WTC11 (cell line): ENCODE measurements around the gene OLFML2B. TPM values are rescaled to one million over a fixed set of nuclear protein-coding genes. Genes with fewer than 3 reads are reported as not detected.

Experiments
- ATAC-seq: fragments of 200-7000 bp; cut with Tn5 transposase; 2 replicates; pipeline ENCODE4 v1.10.0; 2021; ENCODE audit warnings: mild to moderate bottlenecking, moderate library complexity
- CTCF ChIA-PET: fragments of 300-600 bp; sonication (Branson Sonifier 250); formaldehyde crosslinking; loops from one replicate; lab custom pipeline; 2021; ENCODE audit warnings: antibody characterized with exemption; lab: Charles Lee
- POLR2A ChIA-PET: fragments of 350-600 bp; sonication (Branson Sonifier 250); formaldehyde crosslinking; loops from one replicate; lab custom pipeline; 2021; ENCODE audit warnings: antibody characterized with exemption; lab: Charles Lee
- DNase-seq: peaks from one replicate; pipeline ENCODE4 v3.0.0; 2021; ENCODE audit warnings: low spot score
- H3K27ac Mint-ChIP-seq: 2 replicates; pipeline ENCODE4 v1.8.0; 2021; ENCODE audit warnings: mixed read lengths
- H3K27me3 Mint-ChIP-seq: 2 replicates; pipeline ENCODE4 v1.8.0; 2021; ENCODE audit warnings: low read depth, mild to moderate bottlenecking, moderate library complexity, mixed read lengths
- H3K36me3 Mint-ChIP-seq: 2 replicates; pipeline ENCODE4 v1.8.0; 2021; ENCODE audit warnings: mixed read lengths
- H3K4me1 Mint-ChIP-seq: 2 replicates; pipeline ENCODE4 v1.8.0; 2022; ENCODE audit warnings: mixed read lengths
- H3K4me3 Mint-ChIP-seq: 2 replicates; pipeline ENCODE4 v1.8.0; 2021; ENCODE audit warnings: mild to moderate bottlenecking, moderate library complexity, mixed read lengths
- H3K9me3 Mint-ChIP-seq: 2 replicates; pipeline ENCODE4 v1.8.0; 2021; ENCODE audit warnings: mixed read lengths
- ARID4B ChIP-seq: sonication (generic); formaldehyde crosslinking; IDR thresholded peaks from 2 replicates; pipeline ENCODE4 v1.8.0; 2023; ENCODE audit warnings: missing genetic modification reagents, mild to moderate bottlenecking, borderline replicate concordance
- ATF1 ChIP-seq: sonication (generic); formaldehyde crosslinking; IDR thresholded peaks from 2 replicates; pipeline ENCODE4 v1.8.1; 2023; ENCODE audit warnings: mild to moderate bottlenecking, moderate library complexity, missing genetic modification reagents
- EMX1 ChIP-seq: fragments of 250-450 bp; sonication (Bioruptor Pico); IDR thresholded peaks from 2 replicates; pipeline ENCODE4 v1.8.0; 2021; ENCODE audit warnings: mild to moderate bottlenecking
- FOXJ3 ChIP-seq: sonication (generic); formaldehyde crosslinking; IDR thresholded peaks from 2 replicates; pipeline ENCODE4 v1.9.0; 2021; ENCODE audit warnings: missing genetic modification reagents, mild to moderate bottlenecking, borderline replicate concordance
- GRHL2 ChIP-seq: fragments of 250-450 bp; sonication (Bioruptor Pico); IDR thresholded peaks from 2 replicates; pipeline ENCODE4 v1.8.0; 2022; ENCODE audit warnings: mild to moderate bottlenecking, moderate library complexity; ENCODE audit not compliant: insufficient replicate concordance, severe bottlenecking
- MLX ChIP-seq: sonication (generic); formaldehyde crosslinking; IDR thresholded peaks from 2 replicates; pipeline ENCODE4 v1.8.1; 2023; ENCODE audit warnings: mild to moderate bottlenecking, missing genetic modification reagents, moderate library complexity
- MYBL2 ChIP-seq: sonication (generic); formaldehyde crosslinking; IDR thresholded peaks from 2 replicates; pipeline ENCODE4 v1.8.1; 2023; ENCODE audit warnings: mild to moderate bottlenecking, moderate library complexity, missing genetic modification reagents
- NR2C2 ChIP-seq: sonication (generic); formaldehyde crosslinking; IDR thresholded peaks from 2 replicates; pipeline ENCODE4 v1.8.0; 2022; ENCODE audit warnings: mild to moderate bottlenecking, missing genetic modification reagents
- PRDM15 ChIP-seq: sonication (generic); formaldehyde crosslinking; IDR thresholded peaks from 2 replicates; pipeline ENCODE4 v1.8.0; 2022; ENCODE audit warnings: missing genetic modification reagents
- PREB ChIP-seq: sonication (generic); formaldehyde crosslinking; IDR thresholded peaks from 2 replicates; pipeline ENCODE4 v1.8.1; 2022; ENCODE audit warnings: mild to moderate bottlenecking, missing genetic modification reagents, moderate library complexity, borderline replicate concordance
- RORB ChIP-seq: fragments of 250-450 bp; sonication (Bioruptor Pico); IDR thresholded peaks from 2 replicates; pipeline ENCODE4 v1.9.0; 2021; ENCODE audit warnings: mild to moderate bottlenecking
- SOX15 ChIP-seq: fragments of 250-450 bp; sonication (Bioruptor Pico); IDR thresholded peaks from 2 replicates; pipeline ENCODE4 v1.9.0; 2021; ENCODE audit warnings: mild to moderate bottlenecking
- TCF7 ChIP-seq: sonication (generic); formaldehyde crosslinking; IDR thresholded peaks from 2 replicates; pipeline ENCODE4 v1.8.0; 2022; ENCODE audit warnings: mild to moderate bottlenecking, low read depth, missing genetic modification reagents, moderate library complexity
- ZBTB21 ChIP-seq: sonication (generic); formaldehyde crosslinking; IDR thresholded peaks from 2 replicates; pipeline ENCODE4 v1.8.1; 2023; ENCODE audit warnings: mild to moderate bottlenecking, missing genetic modification reagents, borderline replicate concordance
- ZNF121 ChIP-seq: sonication (generic); formaldehyde crosslinking; IDR thresholded peaks from 2 replicates; pipeline ENCODE4 v1.8.0; 2023; ENCODE audit warnings: missing genetic modification reagents
- ZNF232 ChIP-seq: sonication (generic); formaldehyde crosslinking; IDR thresholded peaks from 2 replicates; pipeline ENCODE4 v1.8.0; 2022; ENCODE audit warnings: mild to moderate bottlenecking, missing genetic modification reagents
- ZNF532 ChIP-seq: fragments of 250-450 bp; sonication (Bioruptor Pico); IDR thresholded peaks from 2 replicates; pipeline ENCODE4 v1.9.0; 2021; ENCODE audit warnings: mild to moderate bottlenecking, borderline replicate concordance
- total RNA-seq: library from RNA; stranded (reverse); gene quantifications from 3 replicates; pipeline ENCODE4 v1.2.3, GENCODE V29; 2021

Gene OLFML2B
- total RNA-seq, 1 experiment from 2014 or later = 4.9 TPM

- no peak for DNase-seq
- Mint-ChIP-seq H3K4me1 (peaks cover 24% of the 10 kb centered on the region), H3K4me3 (no peak overlapping the region), H3K27ac (no peak overlapping the region), H3K27me3 (no peaks in the 10 kb centered on the region), H3K36me3 (no peaks in the 10 kb centered on the region), H3K9me3 (no peaks in the 10 kb centered on the region)
- CTCF ChIA-PET = no interaction called here
- POLR2A ChIA-PET = no interaction called here
- no peak for ATAC-seq
- TF ChIP-seq MLX (CRISPR knock-in tag) = no peak
- no peak for TF ChIP-seq SOX15 (CRISPR knock-in tag)
Observed at GRCh38 chr1:162060314-162060713, 36.6 kb upstream of the OLFML2B start.

- ATAC-seq (no peak), DNase-seq (no peak)
- Mint-ChIP-seq H3K27ac (no peak overlapping the region), H3K9me3 (no peaks in the 10 kb centered on the region), H3K27me3 (no peaks in the 10 kb centered on the region), H3K36me3 (no peaks in the 10 kb centered on the region), H3K4me1 (peaks cover 18% of the 10 kb centered on the region), H3K4me3 (no peak overlapping the region)
- POLR2A ChIA-PET = no interaction called here
- no peak for TF ChIP-seq GRHL2
- no peak for TF ChIP-seq NR2C2
- TF ChIP-seq TCF7 (CRISPR knock-in tag) = no peak
- TF ChIP-seq EMX1 = no peak
- no peak for TF ChIP-seq ATF1
- no peak for TF ChIP-seq ZNF232 (CRISPR knock-in tag)
- no peak for TF ChIP-seq ZNF532
- no peak for TF ChIP-seq RORB (CRISPR knock-in tag)
- TF ChIP-seq MYBL2 = no peak
- TF ChIP-seq ZNF121 (CRISPR knock-in tag) = no peak
- TF ChIP-seq ZBTB21 = no peak
- TF ChIP-seq ARID4B = no peak
- no peak for TF ChIP-seq MLX (CRISPR knock-in tag)
- no peak for TF ChIP-seq FOXJ3 (CRISPR knock-in tag)
- no peak for TF ChIP-seq PREB (CRISPR knock-in tag)
- TF ChIP-seq PRDM15 = no peak
- CTCF ChIA-PET = no interaction called here
Observed at GRCh38 chr1:162059721-162060120, 36.1 kb upstream of the OLFML2B start.
